HG03469 (cell line): ENCODE data around the gene PTTG1.
A peak's percentile ranks its signal among the peaks of the same experiment; 100 is the strongest.

Source experiments
- ATAC-seq: cut with Tn5 transposase; IDR thresholded peaks from one replicate; pipeline ENCODE4 v1.9.1; 2021; ENCODE audit warnings: mild to moderate bottlenecking, moderate library complexity, moderate number of reproducible peaks; ENCODE audit not compliant: unreplicated experiment

Gene PTTG1

DNA sequence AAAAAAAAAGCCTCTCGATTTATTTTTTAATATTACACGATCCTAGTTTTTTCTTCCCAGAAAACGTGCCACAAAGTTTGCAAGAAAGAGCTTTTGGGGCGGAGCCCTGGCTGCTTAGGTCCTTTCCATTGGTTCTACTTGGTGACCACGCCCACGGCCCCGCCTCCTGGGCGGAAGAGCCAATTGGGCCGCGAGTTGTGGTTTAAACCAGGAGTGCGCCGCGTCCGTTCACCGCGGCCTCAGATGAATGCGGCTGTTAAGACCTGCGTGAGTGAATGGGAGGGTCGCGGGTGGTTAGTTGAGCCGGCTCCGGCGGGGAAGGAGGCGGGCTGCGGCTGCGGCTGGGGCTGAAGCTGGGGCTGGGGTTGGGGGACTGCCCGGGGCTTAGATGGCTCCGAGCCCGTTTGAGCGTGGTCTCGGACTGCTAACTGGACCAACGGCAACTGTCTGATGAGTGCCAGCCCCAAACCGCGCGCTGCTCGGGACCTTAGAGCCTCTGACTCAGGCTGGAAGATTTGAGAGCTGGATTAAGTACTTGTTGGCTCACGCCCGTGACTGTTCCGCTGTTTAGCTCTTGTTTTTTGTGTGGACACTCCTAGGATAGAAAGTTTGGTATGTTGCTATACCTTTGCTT, at the start of gene PTTG1:
TSS of gene PTTG1 (plus strand) at position 231 of the 634 bp plus-strand sequence. CDS start 458 bp downstream, outside the sequence.
- ATAC-seq = peak; percentile 56

DNA sequence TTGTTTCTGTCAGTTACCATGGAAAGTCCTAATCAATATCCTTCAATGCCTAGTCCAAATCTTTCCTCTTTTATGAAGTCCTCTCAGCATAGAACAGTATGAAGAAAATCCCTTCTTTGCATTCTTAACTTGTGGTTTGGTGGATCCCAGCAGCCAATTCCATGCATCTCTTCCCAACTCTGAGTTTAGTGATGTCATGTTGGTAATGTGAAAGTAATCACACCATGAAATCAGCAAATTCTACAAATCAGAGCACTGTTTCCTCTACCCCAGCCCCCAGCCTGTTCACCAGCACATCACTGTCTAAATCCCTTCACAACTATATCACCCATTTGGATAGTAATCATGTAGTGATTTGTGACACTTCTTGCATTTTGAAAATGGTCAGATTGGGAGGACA, 46.5 kb upstream of the PTTG1 start:
- ATAC-seq = no peak

DNA sequence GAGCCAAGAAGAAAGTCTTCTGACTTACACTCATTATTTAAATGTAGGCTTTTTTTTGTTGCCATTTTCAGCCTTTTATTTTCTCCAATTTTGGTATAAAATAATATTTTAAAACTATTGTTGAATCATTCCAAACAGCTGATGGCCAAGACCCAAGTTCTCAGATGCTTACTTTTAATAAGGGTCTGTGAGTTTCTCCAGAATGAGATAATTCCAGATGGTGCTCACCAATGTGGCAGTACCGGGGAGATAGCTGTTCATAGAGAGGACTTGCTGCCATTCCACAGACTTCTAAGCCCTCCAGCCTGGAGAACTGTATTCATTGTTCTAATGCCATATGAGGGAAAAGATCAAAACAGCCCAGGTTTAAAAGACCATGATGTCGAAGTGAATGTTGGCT, 46.0 kb upstream of the PTTG1 start:
- no peak for ATAC-seq

DNA sequence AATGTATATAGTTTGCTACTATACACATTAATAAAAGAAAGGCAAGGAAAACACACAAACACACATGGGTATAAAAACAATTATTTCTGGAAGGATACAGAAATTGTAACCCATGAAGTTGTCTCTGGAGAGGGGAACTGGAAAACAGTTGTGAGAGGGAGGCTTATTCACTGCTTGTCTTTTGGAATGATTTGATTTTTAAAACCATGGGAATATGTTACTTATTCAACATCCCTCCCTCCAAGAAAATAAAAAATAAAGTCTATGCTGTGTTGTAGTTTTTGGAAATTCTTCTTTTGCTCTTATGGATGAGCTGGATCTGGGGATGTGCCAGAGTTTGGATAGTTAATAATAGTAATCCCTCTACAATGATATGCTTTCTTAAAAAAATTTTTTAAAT, 45.2 kb upstream of the PTTG1 start:
- no peak for ATAC-seq

DNA sequence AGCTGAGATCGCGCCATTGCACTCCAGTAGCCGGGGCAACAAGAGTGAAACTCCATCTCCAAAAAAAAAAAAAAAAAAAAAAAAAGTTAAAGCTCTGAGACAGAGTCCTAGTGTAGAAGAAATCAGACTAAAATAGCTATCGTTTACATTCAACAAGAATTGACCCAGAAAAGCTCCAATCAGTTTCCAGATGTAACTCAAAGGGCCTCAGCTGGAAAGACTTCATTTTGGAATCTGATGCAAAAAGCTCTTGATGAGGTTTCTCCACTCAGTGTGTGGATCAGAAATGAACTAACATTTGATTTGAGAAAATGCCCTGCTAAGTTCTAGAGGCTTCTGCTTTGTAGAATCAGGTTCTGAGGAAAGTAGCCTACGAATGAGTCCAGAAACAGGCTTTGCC, 44.0 kb upstream of the PTTG1 start:
- ATAC-seq = no peak

DNA sequence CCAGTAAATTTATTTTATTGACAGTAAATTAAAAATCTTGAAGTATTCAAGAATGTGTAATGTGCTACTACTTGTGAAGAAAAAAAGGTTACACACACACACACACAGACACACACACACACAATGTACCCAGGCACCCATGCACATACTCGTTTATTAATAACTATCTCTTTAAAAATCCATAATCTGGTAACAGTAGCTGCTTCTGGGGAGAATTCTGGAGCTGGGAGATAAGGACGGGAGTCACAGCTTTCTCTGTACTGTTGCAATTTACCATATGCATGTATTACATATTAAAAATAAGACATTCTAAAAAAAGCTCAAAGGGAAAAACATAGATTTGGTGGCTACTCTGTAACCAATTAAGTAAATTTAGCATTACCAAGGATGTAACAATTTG, 43.3 kb upstream of the PTTG1 start:
- ATAC-seq = no peak

DNA sequence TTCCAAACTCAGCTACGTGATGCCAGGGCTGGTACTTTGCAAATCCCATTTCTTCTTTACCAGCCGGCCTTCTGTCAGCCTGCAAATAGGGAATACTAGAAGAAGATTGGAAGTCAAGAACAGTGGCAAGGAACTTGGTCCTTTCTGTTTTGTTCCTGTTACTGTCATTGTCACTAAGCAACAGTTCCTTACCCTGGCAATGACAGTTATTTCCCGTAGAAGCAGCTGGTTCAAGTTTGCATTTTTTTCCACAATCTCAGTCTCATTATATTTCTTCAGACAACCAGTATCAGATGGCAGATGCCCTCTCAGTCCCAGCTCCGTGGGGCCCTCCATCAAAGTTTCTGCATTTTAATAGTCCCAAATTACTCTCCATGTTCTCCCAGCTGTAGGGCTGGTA, 42.1 kb upstream of the PTTG1 start:
- ATAC-seq = no peak

DNA sequence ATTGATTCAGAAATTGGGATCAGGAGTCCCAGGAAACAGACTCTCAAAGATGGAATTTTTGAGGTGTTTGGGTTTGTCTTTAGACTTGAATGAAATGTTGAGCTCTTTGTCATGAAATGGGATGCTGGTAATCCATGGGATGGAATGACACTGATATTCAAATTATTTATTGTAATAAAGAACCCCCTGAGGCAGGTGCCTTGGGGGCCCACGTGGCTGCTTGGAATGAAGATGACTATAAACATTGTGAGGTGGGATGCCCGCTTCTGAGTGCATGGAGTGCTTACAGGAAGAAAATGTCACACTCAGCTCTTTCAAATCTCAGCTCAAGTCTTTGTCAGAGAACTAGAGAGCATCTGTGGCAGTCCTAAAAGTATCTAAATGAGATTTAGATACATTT, 41.6 kb upstream of the PTTG1 start:
- no peak for ATAC-seq

DNA sequence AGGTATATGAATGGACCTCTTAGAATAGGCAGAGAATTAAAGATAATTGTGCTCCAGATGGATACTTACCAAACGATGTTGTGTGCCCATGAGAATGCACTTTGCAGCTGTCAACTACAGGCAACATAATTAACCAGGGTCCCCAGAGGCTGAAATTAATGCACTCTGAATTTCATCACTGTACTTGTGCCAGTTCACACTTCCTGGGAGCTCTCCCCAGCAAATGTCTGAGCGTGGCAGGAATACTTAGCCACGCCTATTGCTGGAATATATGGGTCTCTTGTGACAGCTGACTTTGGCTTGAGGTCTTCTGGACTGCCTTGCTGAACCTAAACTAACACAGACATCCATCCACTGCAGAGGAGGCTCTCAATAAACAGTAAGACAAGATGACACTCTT, 39.3 kb upstream of the PTTG1 start:
- ATAC-seq = no peak

DNA sequence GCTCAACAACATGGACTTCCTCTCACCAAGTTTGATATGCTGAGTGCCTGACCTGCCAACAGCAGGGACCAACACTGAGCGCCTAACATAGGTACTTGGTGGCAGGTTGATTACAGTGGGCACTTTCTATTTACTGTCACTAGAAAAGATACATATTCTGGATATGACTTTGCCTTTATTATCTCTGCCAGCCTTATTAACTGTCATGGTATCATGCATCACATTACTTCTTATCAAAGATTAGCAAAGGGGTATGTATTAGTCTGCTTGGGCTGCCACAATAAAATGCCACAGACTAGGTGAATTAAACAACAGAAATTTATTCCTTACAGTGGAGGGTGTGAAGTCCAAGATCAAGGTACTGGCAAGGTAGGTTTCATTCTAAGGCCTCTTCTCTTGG, 37.0 kb upstream of the PTTG1 start:
- ATAC-seq = no peak

DNA sequence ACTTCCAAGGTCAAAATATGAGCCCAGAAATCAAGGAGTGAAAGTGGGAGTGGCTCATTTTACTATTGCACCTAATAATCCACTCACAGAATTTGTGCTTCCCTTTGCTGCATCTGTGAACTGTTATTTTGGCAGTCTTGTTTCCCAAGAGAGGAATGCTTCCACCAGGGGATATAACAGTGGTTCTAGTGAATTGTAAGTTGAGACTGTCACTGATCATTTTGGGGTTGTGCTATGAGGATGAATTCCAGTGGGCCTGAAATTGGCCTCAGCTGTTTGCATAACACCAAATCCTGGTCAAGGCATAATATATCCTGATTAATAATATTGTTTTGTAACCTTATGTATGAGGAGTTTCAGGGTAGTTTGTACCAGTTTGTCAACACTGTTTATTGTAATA, 36.2 kb upstream of the PTTG1 start:
- no peak for ATAC-seq

DNA sequence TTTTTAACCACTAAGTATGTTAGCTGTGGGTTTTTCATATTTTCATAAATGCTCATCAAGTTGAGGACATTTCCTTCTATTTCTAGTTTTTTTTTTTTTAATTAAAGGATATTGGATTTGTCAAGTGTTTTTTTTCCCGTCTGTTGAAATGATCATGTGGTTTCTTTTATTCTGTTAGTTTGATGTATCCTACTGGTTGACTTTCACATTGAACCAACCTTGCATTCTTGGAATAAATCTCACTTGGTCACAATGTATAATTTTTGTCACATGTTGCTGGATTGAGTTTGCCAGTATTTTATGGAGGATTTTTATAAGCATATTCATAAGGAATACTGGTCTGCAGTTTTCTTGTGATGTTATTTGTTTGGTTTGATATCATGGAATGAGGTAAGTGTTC, 34.2 kb upstream of the PTTG1 start:
- ATAC-seq = no peak

DNA sequence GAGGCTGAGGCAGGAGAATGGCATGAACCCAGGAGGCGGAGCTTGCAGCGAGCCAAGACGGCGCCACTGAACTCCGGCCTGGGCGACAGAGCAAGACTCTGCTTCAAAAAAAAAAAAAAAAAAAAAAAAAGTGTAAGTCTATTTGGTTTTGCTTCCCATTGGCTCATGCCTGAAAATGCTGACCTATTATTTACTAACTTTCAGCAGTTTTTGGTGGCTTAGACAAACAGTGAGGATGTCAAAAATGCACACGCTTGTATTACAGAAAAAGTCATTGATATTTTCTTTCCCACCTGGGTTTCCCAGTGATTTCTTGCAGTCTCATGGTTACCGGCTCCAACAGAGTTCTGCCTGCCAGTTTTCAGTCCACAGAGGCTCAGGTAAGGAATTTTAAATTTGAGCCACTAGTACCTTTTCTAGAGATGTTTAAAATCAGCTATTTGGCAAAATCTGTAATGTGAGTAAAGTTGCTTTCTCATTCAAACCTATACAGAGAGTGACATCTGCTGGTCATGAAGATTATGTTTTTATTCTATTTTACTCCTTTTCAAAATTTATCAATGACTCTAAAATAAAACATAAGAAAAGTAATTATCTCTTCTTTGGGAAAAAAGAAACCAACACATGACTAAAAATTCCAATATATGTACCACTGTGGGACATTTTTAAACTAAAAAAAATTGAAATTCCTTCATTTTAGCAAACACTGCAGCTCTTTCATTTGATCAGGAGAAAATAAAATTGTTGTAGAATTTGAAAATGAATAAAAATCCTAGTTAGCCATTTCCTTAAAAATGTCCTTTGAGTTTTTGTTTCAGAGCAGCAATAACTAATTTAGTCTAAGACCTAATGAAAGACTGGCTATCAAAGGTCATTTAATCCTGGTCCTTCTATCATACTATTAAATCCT, 30.6 kb upstream of the PTTG1 start:
- no peak for ATAC-seq

DNA sequence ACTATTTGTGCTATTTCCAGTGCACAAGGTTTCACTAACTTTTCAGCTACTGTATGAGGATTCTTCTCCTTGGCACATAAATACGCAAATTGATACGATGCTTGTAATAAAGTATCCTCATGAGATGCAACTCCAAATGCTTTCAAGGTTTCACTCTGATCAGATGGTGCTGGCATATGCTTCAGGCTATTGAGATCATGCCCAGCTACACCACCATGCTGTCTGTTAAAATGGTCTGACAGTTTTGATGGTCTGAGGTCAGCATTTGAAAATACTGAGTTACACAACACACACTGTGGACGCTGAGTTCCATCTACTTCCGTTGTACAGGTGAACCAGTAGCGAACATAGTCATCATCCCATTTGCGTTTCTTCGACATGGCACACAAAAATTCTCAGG, 26.5 kb upstream of the PTTG1 start:
- no peak for ATAC-seq

DNA sequence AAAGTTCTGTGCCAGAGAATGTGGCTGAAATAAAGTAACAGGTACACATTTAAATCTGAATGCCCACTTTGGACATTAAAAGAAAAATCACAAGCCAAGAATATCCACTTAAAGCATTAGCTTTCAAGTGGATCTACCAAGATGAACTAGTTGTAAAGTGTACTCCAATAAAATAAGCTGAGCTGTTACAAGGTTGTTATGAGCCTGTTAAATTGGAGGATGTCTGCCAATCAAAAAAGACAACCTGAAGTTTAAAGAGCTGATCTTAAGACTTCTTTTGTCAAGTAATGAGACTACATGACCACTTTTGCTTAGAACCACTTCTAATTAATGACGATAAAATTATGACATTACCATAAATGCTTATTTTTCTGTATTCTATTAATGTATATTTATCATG, 24.2 kb upstream of the PTTG1 start:
- no peak for ATAC-seq

DNA sequence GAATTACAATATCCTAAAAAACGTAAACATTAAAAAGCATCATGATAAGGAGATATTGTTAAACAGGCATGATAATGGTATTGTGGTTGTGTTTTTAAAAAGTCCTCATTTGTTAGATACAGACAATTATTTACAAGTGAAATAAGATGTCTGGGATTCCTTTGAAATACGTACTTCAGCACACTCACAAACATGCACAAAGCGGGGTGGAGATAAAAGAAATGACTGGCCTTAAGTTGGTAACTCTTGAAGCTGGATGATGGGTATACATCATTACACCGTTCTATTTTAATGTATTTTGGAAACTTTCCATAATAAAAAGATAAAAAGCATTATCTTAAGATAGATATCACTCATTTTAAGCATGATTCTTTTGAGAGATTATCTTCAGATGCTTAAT, 22.8 kb upstream of the PTTG1 start:
- ATAC-seq = no peak

DNA sequence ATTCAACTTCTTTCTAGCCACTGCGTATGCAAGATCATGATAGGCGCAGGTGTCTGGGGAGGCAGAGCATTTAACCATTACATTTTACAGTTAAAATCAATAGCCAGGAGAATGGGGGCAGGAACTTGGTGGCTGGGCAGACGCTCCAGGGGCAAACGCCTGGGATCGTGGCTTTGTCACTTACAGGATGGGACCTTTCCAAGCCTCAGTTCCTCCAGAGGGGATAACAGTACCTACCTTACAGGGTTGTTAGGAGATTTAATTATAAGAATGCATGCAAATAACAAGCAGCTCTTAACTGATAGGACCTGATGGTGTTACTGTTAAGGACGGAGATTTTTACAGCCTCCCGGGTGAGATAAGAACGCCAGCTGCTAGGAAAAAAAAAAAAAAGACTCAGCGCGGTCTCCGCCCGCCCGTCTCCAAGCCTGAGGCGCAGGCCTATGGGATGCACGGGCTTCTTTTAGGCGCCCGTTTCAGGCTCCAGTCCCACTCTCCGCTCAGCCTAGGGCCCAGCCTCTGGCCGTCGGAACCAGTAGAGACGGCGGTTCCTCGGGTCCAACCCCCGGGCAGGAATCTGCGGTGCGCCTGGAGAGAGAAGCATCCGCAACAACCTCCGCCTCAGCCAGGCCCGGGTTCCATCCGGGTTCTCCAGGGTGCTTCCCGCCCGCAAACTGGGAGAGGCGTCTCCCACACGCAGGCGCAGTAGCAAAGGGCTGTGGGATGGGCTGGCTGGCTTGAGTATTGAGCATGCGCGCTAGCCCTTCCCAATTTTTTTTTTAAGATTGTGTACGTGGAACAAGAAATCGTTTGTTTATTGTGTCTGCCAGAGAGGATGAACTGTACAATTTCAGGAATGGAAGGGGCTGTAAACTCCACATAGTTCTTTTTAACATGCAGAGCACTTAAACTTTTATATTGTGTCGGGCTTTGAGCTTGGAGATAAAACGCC, 22.0 kb upstream of the PTTG1 start, which contains the start of gene FAM200C:
TSS of gene FAM200C (minus strand) at position 653 of the 952 bp plus-strand sequence. CDS start 4,564 bp downstream, outside the sequence.
- peak; percentile 61 for ATAC-seq

DNA sequence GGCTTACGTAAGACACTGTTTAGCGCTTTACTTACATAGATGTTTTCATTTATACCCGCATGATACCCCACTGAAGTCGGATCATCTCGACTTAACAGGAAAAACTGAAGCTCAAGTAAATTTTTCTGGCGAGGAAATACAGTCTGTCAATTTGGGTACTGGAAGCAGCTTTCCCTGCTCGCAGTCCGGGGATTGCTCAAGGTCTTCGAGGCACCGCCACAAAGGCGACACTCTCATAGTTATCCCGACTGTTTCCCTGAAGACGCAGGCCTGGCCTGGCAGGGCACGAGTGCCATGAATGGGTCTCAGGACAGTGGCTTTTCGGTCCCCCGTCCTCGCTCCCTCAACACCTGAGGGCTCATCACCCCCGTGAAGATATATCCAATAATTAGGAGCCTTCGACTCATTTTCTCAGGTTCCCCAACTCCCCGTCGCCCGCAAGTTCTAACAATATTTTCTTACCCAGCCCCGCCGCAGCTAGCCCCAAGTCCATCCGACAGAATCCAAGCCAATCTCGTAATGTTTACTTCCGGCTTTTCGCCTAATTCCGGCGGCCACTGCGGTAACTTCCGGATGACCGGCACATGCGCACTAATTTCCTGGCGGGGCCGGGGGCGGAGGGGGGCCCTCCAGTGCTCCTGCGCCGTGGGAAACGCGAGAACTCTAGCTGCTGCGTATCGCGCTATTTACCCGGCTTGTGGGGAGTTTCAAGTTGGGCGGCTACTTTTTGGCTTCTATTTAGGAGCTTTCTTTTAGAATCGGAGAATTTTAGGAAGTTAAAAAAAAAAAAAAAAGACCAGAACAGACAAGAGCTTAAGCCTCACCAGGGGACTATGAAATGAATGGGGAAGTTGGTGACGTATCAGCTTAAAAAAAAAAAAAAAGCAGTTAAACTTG, 2.8 kb upstream of the PTTG1 start, which contains the start of gene SLU7:
TSS of gene SLU7 (minus strand) at position 521 of the 897 bp plus-strand sequence. CDS start 3,787 bp downstream, outside the sequence.
- peak; percentile 46 for ATAC-seq

DNA sequence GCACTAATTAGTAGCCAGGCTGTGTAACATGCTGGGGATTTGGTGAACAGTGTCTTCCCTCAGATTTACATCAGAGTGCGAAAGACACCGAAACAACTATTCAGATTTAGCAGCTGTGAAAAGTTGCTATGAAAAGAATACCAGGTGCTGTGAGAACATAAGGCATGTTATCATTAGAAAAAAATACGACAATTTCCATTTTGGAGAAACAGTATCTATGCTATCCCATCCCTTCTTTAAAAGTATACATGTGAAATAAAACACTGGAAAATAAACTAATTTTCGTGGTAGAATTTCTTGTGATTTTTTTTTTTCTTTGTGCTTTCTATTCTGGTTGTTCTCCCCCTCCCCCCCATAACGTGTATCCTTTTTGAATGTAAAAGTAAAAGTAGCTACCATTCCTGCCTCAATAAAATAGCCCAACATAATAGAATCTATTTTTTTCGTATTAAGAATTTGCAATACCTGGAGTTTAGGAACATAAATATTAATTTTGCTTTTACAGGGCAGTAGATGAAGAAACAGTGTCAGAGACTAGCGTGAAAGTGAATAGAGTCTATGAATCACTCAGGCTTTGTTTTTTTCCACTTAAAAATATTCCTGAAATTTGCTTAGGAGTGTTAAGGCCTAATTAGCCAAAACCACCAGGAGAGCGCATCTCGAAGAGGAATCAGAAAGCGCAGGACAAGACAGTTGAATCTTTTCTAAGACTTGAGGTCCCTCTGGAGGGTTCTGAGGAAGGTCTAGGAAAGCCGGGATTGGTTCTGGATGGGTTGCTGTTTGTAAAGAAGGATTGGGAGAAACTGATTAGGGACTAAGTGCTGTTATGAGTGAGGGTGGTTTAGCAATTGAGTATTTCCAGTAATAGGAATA, 2.0 kb upstream of the PTTG1 start:
- ATAC-seq = no peak
